HUES64 (cell line): ENCODE data around the gene COL5A1.

Experiments used
- H3K27ac ChIP-seq: 2 replicates; pipeline ENCODE4 v1.7.0; 2013; ENCODE audit warnings: low read depth, low read length, inconsistent platforms
- H3K27me3 ChIP-seq: 2 replicates; pipeline ENCODE4 v1.6.1; 2013; ENCODE audit warnings: mild to moderate bottlenecking, low read length; ENCODE audit not compliant: insufficient read depth
- H3K36me3 ChIP-seq: 2 replicates; pipeline ENCODE4 v1.6.1; 2013; ENCODE audit warnings: mild to moderate bottlenecking, low read length; ENCODE audit not compliant: insufficient read depth
- H3K4me1 ChIP-seq: 2 replicates; pipeline ENCODE4 v1.6.1; 2013; ENCODE audit warnings: mild to moderate bottlenecking, low read length, moderate library complexity; ENCODE audit not compliant: insufficient read depth
- H3K4me3 ChIP-seq: 2 replicates; pipeline ENCODE4 v1.5.1; 2013; ENCODE audit warnings: mild to moderate bottlenecking, low read length, moderate library complexity
- H3K9ac ChIP-seq: 2 replicates; pipeline ENCODE4 v1.6.1; 2013; ENCODE audit warnings: mild to moderate bottlenecking, low read depth, low read length
- H3K9me3 ChIP-seq: 2 replicates; pipeline ENCODE4 v1.6.1; 2013; ENCODE audit warnings: low read depth, low read length; ENCODE audit not compliant: insufficient read depth
- WGBS: fragments of 150-250, 120-280 bp; methylation state at CpG from one replicate; pipeline ENCODE4 v1.1.7; 2013; ENCODE audit warnings: missing lambda C conversion rate; 5-methylcytosine and 5-hydroxymethylcytosine counted together

Gene COL5A1

DNA sequence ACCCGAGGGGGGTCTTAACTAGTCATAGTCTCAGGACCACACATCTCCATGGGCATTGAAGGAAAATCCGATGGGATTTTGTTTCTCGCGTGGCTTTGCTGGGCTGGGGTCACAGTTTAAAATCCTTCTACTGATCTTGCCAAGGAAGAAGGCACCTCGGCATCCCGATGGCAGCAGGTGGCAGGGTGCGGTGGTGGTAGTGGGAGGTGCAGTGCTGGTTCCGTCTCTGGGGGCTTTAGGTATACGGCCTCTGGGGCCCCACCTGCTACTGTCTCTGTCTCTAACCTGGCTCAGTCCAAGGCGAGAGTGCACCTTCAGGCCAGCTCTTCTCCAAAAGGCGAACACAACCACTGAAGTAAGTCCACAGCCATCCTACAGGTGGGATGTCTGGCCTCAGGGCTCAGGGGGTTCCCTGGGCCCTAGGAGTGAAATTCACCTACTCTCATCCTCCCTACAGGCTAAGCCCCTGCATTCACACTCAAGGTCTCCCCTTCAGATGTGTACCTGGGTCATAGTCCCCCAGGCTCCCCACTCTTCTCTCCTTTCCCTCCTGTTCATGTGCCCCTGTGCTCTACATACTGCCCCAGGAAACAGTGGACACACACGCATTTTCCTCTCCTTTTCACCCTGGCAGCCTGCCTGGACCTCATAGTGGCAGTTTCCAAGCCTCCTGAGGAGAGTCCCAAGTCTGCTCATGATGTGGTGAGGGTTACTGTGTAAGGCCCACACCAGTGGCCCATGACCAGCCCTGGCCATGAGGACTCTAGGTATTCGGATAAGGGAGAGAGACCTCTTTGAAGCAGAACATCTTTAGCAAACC, 238.3 kb downstream of the COL5A1 start:
- Histone ChIP-seq H3K4me3 (no peak overlapping the region), H3K27me3 (no peaks in the 10 kb centered on the region), H3K9me3 (no peaks in the 10 kb centered on the region)

DNA sequence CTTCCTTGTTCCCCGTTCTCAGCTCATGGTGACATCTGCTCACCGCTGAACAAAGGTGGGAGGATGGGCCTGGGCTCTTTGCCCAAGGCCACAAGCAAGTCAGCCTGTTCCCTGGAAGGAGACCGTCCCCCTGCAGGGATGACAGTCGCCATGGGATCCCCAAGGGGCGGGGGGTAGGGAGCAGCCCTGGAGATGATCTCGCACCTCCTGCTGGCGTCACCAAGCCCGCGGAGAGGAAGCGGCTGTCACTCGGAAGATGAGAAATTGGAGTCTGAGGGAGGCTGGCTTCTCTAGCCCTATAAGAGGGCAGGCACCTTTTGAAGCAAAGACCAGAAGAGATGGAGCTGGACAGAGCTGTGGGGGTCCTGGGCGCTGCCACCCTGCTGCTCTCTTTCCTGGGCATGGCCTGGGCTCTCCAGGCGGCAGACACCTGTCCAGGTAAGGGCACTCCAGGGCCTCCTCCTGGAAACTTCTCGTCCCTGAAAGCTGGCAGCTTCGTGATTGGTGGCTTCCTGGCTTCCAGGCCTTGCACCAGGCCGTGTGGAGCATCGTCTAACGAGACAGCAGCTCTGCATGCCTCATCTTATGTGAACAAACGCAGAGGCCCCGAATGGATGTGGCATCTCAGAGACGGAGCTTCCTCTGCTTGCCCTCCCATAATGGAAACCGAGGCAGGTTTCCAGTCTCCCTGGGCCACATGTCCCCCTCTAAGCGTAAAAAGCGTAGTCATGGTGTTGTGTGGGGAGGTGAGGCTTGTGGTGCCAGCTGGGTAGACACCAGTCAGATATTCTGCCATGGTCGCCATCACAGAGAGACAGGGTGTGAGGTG, 239.1 kb downstream of the COL5A1 start, which contains the start of gene FCN2:
Gene FCN2, plus strand, starts transcription at position 327 of the 829 bp plus-strand sequence. Its CDS starts 12 bp downstream, at position 339.
- no peak within 1 kb of the TSS for H3K9ac ChIP-seq
- no peaks in the 10 kb centered on the region for H3K36me3 ChIP-seq
- H3K9me3 ChIP-seq: no peaks in the 10 kb centered on the region
- H3K4me3 ChIP-seq: no peak within 1 kb of the TSS
- H3K27ac ChIP-seq: no peak within 1 kb of the TSS
- H3K4me1 ChIP-seq: no peaks in the 10 kb centered on the region
- 89% methylated on average over 25 of the region's 25 CpGs for WGBS
- H3K27me3 ChIP-seq: no peaks in the 10 kb centered on the region

More for the DNA sequence above, 238.3 kb downstream of the COL5A1 start:
- no peak overlapping the region for H3K9ac ChIP-seq
- 96% methylated on average over 13 of the region's 13 CpGs for WGBS
- no peaks in the 10 kb centered on the region for H3K36me3 ChIP-seq
- no peaks in the 10 kb centered on the region for H3K4me1 ChIP-seq
- H3K27ac ChIP-seq: no peak overlapping the region

DNA sequence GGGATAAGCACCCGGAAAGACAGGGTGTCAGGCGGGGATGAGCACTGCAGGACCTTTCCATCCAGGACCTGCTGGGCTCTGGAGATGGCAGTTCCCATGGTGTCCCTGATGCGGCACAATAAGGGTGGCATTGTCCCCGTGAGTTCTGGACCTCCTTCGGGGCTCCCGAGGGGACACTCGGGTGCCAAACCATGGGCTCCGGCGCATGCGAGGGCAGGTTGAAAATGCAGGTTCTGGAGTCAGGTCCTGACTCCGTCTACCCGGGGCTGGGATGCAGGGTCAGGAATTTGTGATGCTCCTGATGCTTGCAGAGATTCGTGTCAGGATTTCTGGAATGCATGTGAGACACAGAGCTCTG, 239.7 kb downstream of the COL5A1 start:
- no peaks in the 10 kb centered on the region for H3K4me1 ChIP-seq
- H3K4me3 ChIP-seq: no peak overlapping the region
- 95% methylated on average over 13 of the region's 13 CpGs for WGBS
- no peaks in the 10 kb centered on the region for H3K9me3 ChIP-seq
- H3K36me3 ChIP-seq: no peaks in the 10 kb centered on the region
- no peaks in the 10 kb centered on the region for H3K27me3 ChIP-seq
- H3K27ac ChIP-seq: no peak overlapping the region
- H3K9ac ChIP-seq: no peak overlapping the region

DNA sequence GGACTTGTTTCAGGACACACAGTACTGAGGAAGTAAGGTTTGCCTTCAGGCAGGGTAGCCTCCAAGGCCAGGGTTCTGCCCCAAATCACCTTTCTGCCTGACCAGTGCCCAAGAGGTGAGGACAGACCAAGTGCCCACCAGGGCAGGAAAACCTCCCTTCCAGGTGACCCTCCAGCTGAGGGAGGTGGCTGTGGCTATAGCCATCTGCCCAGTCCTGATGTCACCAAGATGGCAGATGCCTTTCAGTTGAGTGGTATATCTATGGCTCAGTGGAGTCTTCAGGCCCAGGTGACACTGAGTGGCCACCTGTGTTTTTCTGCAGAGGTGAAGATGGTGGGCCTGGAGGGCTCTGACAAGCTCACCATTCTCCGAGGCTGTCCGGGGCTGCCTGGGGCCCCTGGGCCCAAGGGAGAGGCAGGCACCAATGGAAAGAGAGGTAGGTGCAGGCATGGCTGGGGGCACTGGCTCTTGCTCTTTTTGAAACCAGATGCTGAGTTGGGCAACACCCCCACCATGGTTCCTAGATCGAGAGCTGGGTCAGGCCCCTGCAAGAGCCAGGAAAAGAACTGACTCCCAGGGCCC, 240.7 kb downstream of the COL5A1 start:
- H3K36me3 ChIP-seq: no peaks in the 10 kb centered on the region
- no peaks in the 10 kb centered on the region for H3K27me3 ChIP-seq
- no peak overlapping the region for H3K9ac ChIP-seq
- no peak overlapping the region for H3K4me3 ChIP-seq
- H3K4me1 ChIP-seq: no peaks in the 10 kb centered on the region
- no peaks in the 10 kb centered on the region for H3K9me3 ChIP-seq
- 92% methylated on average over 3 of the region's 3 CpGs for WGBS
- no peak overlapping the region for H3K27ac ChIP-seq

DNA sequence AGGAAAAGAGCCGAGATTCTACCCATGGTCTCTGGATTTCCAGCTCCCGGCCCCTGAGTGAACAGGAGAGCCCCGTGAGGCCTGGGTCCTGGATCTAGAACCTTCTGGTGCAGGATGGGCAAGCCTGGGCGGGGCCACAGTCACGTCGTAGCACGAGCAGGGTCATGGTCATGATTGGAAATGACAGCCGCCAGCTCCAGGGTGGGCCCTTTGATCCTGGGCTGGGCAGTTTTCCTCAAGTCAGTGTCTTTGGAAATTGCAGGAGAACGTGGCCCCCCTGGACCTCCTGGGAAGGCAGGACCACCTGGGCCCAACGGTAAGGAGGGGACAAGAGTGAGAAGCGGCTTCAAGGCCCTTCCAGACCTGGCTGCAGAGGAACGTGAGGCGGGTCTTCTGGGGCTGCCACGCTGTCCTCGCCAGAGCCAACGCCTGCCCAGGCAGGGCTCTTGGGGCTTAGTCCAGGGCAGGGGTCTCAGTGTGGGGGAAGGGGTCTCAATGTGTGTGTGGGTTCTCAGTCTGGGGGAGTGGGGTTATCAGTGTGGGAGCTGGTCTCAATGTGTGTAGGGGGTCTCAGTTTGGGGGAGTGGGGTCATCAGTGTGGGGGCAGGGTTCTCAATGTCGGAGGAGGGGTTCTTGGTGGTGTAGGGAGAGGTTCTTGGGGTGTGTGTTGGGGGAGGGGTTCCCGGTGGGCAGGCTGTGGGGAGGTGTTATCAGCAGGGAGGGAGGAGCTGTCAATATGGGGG, 241.6 kb downstream of the COL5A1 start:
- H3K27me3 ChIP-seq: no peaks in the 10 kb centered on the region
- H3K36me3 ChIP-seq: no peaks in the 10 kb centered on the region
- no peak overlapping the region for H3K9ac ChIP-seq
- WGBS: 96% methylated on average over 18 of the region's 18 CpGs
- H3K4me3 ChIP-seq: no peak overlapping the region
- no peaks in the 10 kb centered on the region for H3K9me3 ChIP-seq
- no peak overlapping the region for H3K27ac ChIP-seq
- no peaks in the 10 kb centered on the region for H3K4me1 ChIP-seq

DNA sequence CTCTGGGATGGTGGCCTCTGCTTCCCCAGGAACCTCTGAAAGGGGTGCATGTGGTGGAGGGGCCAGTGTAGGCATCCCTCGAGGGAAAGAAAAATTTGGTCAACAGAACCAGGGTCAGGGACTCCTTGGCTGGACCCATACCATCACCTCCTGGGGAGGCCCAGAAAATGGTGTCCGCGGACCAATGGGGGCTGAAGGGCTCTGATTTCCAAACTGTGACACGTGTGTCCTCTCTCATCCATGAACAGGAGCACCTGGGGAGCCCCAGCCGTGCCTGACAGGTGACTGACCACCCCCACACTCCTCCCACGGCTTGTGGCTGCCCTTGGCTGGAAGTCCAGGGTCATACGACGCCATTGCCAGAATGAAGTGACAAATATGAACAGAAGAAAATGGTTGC, 242.9 kb downstream of the COL5A1 start:
- WGBS: 92% methylated on average over 8 of the region's 8 CpGs
- no peaks in the 10 kb centered on the region for H3K4me1 ChIP-seq
- no peaks in the 10 kb centered on the region for H3K36me3 ChIP-seq
- no peaks in the 10 kb centered on the region for H3K9me3 ChIP-seq
- no peaks in the 10 kb centered on the region for H3K27me3 ChIP-seq
- no peak overlapping the region for H3K9ac ChIP-seq
- no peak overlapping the region for H3K27ac ChIP-seq
- H3K4me3 ChIP-seq: no peak overlapping the region

DNA sequence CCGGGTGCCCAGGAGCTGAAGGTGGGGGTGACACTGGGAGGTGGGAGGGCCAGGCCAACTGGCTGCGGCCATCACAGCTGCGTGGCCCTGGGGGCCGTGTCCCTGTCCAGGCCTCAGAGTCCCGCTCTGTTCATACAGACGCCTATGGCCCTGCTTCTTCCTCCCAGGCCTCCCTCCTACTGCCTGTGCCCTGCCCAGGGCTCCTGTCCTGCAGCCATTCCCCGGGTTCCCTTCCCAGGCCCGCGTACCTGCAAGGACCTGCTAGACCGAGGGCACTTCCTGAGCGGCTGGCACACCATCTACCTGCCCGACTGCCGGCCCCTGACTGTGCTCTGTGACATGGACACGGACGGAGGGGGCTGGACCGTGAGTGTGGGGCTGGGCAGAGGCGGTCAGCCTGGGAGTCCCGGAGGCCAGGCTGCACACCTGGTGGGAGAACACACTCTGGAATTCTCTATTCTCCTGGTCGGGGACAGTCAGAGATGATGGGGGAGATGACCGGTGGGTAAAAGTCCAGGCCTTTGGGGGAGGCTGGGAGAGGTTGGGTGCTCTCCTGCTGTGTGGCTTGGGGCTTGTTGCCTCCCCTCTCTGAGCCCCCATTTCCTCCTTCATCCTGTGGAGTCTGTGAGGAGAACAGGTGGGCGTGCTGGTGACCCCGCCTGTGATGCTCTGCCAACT, 243.5 kb downstream of the COL5A1 start:
- Histone ChIP-seq H3K27ac (no peak overlapping the region), H3K4me3 (no peak overlapping the region), H3K36me3 (no peaks in the 10 kb centered on the region), H3K9me3 (no peaks in the 10 kb centered on the region), H3K9ac (no peak overlapping the region), H3K4me1 (no peaks in the 10 kb centered on the region), H3K27me3 (no peaks in the 10 kb centered on the region)
- 96% methylated on average over 22 of the region's 22 CpGs for WGBS

DNA sequence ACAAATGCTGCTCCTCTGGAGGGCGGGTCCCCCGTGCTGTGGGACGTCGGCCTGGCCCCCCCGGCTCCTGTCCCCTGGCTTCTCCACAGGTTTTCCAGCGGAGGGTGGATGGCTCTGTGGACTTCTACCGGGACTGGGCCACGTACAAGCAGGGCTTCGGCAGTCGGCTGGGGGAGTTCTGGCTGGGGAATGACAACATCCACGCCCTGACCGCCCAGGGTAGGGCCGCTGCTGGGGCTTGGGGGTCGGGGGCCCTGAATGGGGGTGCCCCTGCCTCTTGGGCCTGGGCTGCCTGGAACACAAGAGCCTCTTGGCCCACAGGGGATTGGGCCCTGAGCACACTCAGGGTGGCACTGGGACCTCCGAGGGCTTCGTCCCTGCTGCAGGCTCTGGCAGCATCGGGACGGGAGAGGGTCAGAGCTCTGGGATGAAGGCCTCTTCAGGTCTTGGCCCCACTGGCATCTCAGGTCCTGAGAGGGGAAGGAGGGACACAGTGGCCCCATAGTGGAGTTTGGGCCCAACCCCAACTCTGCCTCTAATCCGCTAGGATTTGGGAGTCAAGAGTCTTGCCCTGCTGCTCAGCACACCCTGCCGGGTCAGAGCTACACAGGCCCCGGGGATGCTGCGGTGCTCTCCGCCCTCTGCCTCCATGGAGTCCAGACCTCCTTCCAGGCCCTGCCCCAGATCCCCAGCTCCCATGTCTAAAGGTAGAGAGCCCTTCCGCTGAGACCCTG, 244.2 kb downstream of the COL5A1 start:
- no peaks in the 10 kb centered on the region for H3K4me1 ChIP-seq
- H3K27ac ChIP-seq: no peak overlapping the region
- no peaks in the 10 kb centered on the region for H3K27me3 ChIP-seq
- WGBS: 93% methylated on average over 24 of the region's 24 CpGs
- H3K9ac ChIP-seq: no peak overlapping the region
- no peak overlapping the region for H3K4me3 ChIP-seq
- H3K36me3 ChIP-seq: no peaks in the 10 kb centered on the region
- no peaks in the 10 kb centered on the region for H3K9me3 ChIP-seq

DNA sequence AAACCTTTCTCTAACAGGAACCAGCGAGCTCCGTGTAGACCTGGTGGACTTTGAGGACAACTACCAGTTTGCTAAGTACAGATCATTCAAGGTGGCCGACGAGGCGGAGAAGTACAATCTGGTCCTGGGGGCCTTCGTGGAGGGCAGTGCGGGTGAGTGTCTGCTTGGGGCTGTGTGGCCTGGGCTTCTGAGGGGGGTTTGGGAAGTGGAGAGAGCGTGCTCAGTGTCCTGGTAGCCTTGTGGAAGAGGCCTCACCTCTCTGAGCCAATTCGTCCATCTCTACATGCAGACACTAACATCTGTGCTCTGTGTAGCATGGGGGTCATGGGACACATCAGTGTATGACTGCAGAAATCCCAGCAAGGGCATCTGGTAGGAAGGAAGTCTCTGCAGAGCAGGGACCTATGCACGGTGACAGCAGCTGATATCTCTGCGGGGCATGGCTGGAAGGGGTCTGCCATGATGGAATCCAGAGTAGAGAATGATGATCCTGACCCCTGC, 244.9 kb downstream of the COL5A1 start:
- WGBS: 95% methylated on average over 10 of the region's 11 CpGs
- Histone ChIP-seq H3K9ac (no peak overlapping the region), H3K27me3 (no peaks in the 10 kb centered on the region), H3K9me3 (no peaks in the 10 kb centered on the region), H3K4me3 (no peak overlapping the region), H3K4me1 (no peaks in the 10 kb centered on the region), H3K27ac (no peak overlapping the region), H3K36me3 (no peaks in the 10 kb centered on the region)

DNA sequence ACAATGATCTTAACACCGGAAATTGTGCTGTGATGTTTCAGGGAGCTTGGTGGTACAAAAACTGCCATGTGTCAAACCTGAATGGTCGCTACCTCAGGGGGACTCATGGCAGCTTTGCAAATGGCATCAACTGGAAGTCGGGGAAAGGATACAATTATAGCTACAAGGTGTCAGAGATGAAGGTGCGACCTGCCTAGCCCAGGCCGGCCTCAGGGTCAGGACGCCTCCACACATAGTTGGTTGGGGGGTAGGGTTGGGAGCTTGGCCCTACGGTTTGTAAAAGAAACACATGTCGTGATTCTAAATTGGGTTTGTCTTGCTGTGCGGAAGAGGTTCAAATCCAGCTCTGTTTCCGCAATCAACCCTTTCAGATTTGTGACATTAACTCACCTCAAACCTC, 245.6 kb downstream of the COL5A1 start:
- no peaks in the 10 kb centered on the region for H3K27me3 ChIP-seq
- H3K36me3 ChIP-seq: no peaks in the 10 kb centered on the region
- no peak overlapping the region for H3K4me3 ChIP-seq
- 87% methylated on average over 10 of the region's 10 CpGs for WGBS
- H3K9ac ChIP-seq: no peak overlapping the region
- H3K4me1 ChIP-seq: no peaks in the 10 kb centered on the region
- no peak overlapping the region for H3K27ac ChIP-seq
- no peaks in the 10 kb centered on the region for H3K9me3 ChIP-seq
